SHP77 (cell line): ENCODE measurements around the gene ST14.
"Not testable (repeated sequence)": the region's sequence is repeated elsewhere in the genome, so short reads cannot be mapped to it uniquely, and the experiment has no call there.

Source experiments
- DNase-seq, 2 experiments: peaks; one replicate each; lab custom pipeline; 2025; lab: John Stamatoyannopoulos, UW

ST14 gene

GRCh38 chr11:130163346-130164220 lies 4.0 kb downstream of the ST14 start:
- DNase-seq: peak; percentile 51 to 71

GRCh38 chr11:130164221-130164570 lies 4.6 kb downstream of the ST14 start:
- no peak for DNase-seq

GRCh38 chr11:130165601-130166456 lies 6.2 kb downstream of the ST14 start:
- DNase-seq: no peak

GRCh38 chr11:130166457-130166784 lies 6.8 kb downstream of the ST14 start:
- peak; percentile 52 to 61 for DNase-seq

GRCh38 chr11:130167146-130167545 lies 7.6 kb downstream of the ST14 start:
- DNase-seq: no peak

DNA sequence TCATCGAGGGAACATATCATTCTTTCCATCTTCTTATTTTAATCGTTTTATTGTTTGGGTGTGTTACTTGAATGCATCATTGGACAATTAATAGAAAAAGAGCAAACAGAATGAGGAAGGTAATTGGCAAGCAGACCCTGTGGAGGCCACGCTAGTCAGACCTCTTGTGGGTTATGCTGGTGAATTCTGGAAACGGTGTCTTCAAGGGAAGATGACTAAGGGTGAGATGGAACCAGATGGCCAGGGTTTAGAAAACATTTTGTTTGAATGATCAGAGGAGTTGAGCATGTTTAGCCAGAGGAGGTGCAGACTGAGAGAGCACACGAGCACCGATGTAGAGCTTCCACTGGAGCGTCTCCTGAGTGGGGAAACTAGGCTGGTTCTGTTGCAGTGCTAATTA lies 8.5 kb downstream of the ST14 start:
- no peak for DNase-seq

DNA sequence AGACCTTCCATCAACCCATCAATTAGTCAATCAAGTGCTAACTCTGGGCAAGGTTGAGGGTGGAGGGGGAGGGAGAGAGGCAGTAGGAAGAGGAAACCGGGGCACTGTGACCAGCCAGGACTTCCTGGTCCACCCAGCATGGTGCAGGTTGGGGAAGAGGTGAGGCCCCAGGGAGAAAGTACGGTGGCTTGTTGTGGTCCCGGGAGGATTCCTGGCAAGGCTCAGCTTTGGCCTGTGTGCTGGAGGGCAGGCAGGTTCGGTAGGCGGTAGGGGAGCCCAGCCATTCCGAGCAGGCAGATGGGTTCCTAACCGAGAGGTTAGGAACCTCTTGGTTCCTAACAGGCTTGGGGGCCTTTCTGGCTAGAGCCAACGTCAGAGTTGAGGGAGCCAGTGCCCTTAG lies 10.8 kb downstream of the ST14 start:
- DNase-seq: no peak

- DNase-seq: no peak
Observed at GRCh38 chr11:130171534-130171933, 12.0 kb downstream of the ST14 start.

DNA sequence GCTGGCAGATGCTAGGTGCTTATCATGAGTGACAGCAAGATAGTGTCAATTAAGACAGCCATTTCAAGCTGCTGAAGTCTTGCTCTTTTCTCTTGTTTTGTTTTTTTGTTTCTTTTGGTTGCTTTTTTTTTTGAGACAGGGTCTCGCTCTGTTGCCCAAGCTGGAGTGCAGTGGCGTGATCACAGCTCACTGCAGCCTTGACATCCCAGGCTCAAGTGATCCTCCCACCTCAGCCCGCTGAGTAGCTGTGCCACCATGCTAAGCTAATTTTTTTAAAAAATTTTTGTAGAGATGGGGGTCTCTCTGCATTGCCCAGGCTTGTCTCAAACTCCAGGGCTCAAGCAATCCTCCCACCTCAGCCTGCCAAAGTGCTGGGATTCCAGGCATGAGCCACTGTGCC lies 12.4 kb downstream of the ST14 start:
- not testable (repeated sequence) for DNase-seq

- no peak for DNase-seq
Observed at GRCh38 chr11:130174642-130175041, 15.1 kb downstream of the ST14 start.

DNA sequence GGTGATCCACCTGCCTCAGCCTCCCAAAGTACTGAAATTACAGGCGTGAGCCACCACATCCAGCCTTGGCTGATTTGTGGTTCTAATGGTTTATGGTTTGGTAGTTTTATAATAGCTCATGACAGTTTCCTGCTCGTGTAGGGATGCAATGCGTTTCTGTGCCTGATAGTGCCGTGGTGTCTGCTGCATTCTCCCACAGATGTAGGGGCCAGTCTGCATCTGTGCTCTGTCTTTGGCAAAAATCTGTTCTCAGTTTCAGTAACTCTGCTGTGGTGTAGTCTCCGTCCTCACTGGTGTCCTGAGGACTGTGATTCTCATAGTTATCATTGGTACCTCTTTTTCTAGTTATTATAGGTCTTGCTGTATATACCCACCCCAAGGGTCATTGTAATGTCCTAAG lies 16.3 kb downstream of the ST14 start:
- DNase-seq: no peak

- DNase-seq: no peak
Observed at GRCh38 chr11:130177782-130178181, 18.2 kb downstream of the ST14 start.

GRCh38 chr11:130178441-130179339 lies 19.1 kb downstream of the ST14 start:
- DNase-seq: peak in 1 of 2 experiments; percentile 24

- DNase-seq: peak; percentile 59 to 63
Observed at GRCh38 chr11:130179396-130180306, 20.1 kb downstream of the ST14 start.

DNA sequence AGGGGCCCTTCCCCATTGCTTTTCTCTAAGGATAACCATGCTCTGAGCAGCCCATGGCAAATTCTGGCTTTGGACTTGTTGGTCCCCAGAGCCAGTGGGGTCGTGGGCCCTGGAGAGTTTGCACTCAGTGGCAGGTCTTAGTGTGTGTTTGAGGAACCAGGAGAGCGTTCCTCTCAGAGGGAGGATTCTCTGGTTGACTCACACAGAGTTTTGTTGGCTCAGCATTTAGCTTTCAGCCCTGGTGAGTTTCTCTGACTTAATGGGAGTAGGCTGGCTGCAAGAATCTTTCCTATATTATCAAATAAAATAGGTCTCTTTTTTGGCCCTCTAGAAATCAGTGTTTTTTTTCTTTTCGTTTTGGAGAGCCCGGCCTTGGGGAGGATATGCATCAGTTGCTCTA lies 20.9 kb downstream of the ST14 start:
- no peak for DNase-seq

- no peak for DNase-seq
Observed at GRCh38 chr11:130180896-130181294, 21.3 kb downstream of the ST14 start.

DNA sequence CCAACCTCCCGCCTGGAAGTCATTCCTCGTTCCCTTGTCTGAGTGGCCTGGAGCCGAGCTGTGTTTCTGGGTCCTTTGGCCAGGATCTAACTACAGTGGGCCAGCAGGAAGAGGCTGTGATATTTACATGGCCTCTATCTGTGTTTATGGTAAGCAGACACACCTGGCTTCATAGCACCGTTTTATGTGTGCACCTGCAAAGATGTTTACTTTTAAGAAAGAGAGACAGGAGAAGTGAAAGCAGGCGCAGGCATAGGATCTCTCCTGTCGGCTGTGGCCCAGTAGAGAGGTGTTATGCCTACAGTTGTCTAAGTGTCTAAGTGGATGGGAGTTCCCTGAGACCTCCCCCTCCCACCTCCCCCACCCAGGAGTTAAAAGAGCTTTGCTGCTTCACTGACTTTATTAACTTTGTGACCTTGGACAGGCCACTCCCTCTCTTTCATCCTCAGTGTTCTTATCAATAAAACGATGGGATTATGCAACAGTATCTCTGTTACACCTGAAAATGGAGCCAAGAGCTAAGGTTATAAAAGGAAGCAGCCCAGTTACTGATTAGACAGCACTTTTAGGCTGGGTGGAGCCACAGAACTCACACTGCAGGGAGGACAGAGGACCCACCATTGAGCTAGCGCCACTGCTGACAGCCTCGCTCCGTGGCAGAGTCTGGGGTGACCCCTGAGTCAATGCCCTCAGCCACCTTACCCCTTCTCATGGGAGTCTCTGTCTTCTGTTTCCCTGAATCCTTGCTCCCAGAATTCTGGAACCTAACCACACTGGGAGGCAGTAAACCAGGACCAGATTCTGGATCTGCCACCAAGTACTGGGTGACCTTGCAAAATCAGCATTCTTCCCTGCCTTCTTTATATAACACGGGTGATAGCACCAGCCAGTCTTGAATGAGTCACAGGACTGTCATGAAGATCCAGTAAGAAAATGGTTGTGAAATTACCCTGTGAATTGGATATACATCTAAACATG lies 22.0 kb downstream of the ST14 start:
- DNase-seq: peak; percentile 50 to 61

DNA sequence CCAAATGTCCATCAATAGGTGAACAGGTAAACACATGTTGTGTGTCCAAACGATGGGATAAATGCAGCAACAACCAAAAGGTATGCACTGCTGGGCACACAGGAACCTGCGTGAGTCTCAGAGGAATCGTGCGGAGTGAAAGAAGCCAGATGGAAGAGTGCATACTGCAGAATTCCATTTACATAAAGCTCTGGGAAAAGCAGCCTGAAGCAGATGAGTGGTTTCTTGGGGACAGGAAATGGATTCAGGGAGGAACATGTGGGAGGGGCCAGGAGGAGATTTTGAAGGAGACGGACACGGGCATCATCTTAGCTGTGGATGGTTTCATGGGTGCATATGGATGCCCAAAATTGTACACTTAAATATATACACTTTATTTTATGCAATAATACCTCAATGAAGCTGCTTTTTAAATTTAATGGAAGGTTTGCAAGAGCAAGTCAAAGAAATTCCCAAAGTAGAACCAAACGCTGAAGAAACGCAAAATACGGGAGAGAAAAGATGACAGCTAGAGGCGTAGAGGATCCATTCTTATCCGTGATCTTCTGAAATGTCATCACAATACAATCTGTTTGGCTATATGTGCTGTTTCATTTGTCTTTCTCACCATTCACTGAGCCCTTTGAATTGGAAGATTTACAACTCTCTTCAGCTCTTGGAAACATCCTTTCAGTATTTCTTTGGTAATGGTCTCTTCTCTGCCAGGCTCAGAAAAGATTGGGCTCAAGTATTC lies 24.5 kb downstream of the ST14 start:
- DNase-seq: no peak

GRCh38 chr11:130187096-130187495 lies 27.5 kb downstream of the ST14 start:
- no peak for DNase-seq
